HG02870 (cell line): Measurements from ENCODE around the gene DNAJB6.
A peak's percentile ranks its signal among the peaks of the same experiment; 100 is the strongest.

Experiments used
- ATAC-seq: cut with Tn5 transposase; IDR thresholded peaks from one replicate; pipeline ENCODE4 v1.9.1; 2021; ENCODE audit warnings: mild to moderate bottlenecking, moderate library complexity; ENCODE audit not compliant: unreplicated experiment

The DNAJB6 gene

DNA sequence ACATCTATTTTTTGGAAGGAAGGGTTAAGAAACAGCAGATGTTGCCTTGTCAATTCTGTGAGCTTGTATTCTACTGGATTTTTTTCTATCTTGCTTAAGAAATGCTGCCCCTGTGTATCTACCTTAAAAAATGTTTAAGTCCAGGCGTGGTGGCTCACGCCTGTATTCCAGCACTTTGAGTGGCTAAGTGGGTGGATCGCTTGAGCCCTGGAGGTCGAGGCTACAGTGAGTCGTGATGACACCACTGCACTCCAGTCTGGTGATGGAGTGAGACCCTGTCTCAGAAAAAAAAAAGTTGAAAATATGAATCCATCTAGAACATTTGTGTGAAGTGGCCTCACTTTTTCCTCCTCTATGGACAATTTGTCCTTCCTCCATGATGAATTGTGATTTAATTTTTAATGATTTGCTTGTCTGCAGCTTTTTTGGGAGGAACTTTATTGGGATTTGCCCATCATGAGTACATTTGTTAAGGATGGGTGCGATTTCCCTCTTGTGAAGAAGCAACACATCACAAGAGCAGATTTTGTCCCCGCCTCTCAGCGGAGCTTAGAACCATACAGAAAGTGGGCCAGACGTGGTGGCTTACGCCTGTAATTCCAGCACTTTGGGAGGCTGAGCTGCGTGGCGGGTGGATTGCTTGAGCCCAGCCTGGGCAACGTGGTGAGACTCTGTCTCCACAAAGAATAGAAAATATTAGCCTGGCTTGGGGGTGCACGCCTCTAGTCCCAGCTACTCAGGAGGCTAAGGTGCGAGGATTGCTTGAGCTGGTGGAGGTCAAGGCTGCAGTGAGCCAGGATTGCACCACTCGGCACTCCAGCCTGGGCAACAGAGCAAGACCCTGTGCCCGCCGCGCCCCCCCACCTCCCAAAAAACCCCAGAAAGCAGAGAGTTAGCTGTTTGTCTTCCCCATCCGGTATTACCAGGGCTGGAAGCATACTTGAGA lies 57.7 kb downstream of the DNAJB6 start:
- no peak for ATAC-seq

DNA sequence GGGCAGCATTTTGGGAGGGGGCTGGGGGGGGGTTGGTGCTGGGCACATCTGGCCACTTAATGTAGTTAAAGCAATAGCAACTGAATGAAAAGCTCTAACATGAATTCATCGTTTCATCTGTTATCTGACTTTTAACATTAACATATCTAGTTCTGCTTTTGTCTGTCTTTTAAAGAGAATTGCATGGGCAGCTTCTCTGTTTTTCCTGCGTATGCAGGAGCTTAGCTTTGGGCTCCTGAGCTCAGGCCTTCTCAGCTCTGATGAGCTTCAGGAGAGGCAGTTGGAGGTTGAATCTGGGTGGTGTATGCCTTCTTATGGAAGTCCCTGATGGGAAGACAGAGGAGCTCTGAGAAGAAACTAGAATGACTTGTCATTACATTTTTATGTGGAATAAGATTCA lies 58.4 kb downstream of the DNAJB6 start:
- no peak for ATAC-seq

DNA sequence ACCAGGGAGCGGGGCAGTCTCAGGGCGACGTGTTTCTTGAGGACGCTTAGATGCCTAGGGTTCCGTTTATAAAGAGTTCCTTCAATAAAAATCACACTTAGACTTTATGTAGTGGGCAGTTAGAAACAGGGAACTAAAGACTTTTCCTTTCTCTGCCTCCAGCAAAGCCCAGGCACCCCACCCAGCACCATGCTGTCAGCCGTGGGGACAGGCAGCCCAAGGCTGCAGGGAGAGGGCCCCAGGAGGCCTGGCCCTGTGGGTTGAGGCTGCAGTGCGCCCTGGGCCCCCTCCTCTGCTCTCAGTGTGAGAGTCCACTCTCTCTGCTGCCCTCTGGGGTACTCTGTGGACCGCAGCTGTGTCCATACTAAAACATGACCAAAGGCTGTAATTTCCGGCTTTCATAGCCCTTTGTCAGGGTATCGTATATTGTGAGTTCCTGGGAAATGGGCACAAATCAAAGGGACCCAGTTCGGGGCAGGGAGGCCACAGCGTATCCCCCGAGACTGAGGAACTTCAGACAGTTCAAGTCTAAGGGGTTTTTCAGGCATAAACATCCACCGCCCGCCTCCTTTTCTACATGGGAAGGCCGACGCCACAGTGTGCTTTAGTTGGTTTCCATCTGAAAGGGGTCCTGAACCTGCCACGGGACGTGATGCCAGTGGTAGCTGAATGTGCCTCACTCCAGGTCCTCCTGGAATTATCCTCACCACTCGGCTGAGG lies 59.7 kb downstream of the DNAJB6 start:
- ATAC-seq: no peak

DNA sequence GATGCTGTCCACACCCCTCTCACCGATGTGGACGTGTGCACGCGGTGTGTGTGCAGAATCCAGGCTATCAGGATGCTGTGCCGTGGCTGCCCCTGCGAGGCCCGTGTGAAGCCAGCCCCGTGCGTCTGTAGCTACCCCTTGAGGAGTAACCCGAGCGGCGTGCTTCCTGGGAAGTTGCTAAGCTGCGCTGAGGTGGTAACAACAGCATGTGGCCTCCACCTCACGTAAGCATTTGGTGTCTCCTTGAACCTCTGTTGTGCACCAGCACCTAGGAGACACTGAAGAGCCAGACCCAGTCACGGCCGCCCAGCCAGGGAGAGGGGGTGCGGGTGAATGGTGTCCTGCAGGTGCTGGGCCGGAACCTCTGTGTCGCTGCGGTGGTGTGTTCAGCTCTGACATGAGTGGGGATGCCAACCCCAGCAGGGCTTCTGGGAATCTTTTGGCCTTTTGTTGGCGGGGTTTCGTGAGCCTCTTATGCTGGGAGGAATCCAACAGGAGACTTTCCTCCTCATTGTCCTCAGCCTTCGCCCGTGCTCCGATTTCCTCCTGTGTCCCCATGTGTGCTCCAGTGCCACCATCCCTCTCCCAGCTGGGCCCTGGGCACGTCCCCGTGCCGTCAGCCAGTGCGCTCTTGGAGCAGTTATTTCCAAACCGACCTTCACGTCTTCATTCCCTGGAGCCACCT lies 60.4 kb downstream of the DNAJB6 start:
- no peak for ATAC-seq

- ATAC-seq: peak; percentile 54
Observed at GRCh38 chr7:157397731-157398691, 61.2 kb downstream of the DNAJB6 start.

DNA sequence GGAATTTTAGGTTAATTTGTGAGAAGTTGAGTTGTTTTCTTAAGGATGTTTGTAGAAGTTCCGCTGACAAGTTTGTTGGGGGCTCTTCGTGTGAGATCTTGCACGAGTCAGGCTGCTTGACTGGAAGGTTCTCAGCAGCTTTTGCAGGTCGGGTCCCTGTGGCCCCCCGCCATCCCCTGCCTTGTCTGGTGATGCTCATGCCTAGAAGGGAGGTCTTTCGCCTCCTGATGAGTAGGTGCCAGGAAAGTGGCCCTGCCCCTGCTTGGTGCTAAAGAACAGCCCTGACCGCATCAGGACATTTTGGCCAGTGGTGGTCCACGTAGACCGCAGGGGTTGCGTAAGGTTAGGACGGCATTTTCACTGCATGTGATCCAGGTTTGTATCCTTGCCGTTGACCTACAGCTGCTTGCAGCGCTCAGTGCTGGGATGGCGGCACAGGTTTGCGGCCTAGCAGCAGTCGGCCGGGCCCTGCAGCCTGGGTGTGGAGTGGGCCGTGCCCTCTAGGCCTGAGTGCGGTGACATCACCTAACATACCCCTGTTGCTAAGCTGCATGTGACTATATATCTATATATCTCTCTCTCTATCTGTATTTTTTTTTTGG lies 62.4 kb downstream of the DNAJB6 start:
- no peak for ATAC-seq

DNA sequence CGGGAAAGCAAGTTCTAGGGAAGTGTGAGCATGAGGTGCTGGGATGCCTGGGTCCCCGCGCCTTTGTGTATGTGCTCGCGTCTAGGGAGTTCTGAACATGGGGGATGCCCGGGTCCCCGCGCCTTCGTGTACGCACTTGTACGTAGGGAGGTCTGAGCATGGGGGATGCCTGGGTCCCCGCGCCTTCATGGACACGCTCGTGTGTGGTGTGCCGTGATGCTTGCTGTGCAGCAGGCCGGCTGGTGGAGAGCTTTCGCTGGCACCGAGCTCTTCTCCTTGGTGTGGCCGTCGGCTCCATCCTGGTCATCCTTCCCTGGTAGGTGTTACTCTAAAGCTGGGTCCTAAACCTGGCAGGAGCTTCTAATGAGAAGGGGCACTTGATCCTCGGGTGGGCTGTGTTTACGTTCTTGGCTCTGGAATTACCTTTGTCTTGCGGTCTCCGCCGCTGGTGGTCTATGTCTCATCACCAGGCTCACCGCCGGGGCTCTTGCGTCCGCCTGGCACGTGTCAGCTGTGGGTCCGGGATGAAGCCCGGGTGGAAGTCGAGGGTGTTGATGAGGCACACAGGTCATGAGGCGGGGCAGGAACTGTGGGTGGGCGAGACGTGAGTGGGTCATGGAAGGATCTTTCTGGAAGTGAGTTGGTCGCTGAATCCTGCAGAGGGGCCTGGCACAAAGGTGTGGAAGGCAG lies 63.5 kb downstream of the DNAJB6 start:
- no peak for ATAC-seq

GRCh38 chr7:157401567-157402387 lies 65.0 kb downstream of the DNAJB6 start:
- ATAC-seq: no peak

- no peak for ATAC-seq
Observed at GRCh38 chr7:157402388-157402703, 65.5 kb downstream of the DNAJB6 start.

DNA sequence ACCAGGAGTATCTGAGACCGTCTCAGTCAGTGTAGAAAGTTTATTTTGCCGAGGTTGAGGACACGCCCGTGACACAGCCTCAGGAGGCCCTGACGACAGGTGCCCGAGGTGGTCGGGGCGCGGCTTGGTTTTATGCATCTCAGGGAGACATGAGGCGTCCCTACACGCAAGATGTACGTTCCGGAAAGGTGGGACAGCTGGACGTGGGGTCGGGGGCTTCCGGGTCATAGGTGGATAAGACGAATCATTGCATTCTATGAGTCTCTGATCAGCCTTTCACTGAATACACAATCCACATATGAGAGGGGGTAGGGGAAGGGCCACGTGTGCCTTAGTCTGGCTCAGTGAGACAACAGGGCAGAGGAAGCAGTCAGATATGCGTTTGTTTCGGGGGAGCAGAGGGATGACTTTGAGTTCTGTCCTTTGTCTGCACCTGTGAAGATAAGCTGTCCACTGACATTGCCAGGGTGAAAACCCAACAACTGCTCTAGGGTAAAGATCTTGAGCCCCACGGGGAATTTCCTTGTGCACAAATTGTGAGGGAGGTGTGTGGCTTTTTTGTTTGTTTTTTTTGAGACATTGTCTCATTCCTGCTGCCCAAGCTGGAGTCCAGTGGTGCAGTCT lies 66.2 kb downstream of the DNAJB6 start:
- ATAC-seq: no peak

DNA sequence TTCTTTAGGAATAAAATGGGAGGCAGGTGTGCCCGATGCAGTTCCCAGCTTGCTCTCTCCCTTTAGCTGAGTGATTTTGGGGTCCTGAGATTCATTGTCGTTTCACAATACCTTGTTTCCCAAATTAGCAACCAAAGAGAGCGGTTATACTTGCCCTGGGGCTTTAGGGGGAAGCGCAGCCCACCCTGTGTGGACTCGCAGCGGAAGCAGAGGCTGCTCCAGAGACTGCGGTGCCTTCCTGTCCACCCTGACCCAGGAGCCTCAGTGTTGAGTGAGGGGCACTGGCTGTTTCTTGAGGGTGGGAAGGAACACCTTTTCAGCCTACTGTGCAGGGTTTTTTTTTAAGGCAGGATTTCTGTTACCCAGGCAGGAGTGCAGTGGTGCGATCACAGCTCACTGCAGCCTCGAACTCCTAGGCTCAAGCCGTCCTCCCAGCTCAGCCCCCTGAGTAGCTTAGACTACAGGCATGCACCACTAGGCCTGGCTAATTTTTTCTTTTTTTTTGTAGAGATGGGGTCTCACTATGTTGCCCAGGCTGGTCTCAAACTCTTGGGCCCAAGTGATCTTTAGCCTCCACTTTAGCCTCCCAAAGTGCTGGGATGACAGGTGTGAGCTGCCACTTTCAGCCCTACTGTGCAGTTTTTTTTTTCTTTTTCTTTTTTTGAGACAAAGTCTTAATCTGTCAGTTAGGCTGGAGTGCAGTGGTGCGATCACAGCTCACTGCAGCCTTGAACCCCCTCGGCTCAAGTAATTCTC lies 67.0 kb downstream of the DNAJB6 start:
- no peak for ATAC-seq

GRCh38 chr7:157404845-157405481 lies 68.2 kb downstream of the DNAJB6 start:
- no peak for ATAC-seq

DNA sequence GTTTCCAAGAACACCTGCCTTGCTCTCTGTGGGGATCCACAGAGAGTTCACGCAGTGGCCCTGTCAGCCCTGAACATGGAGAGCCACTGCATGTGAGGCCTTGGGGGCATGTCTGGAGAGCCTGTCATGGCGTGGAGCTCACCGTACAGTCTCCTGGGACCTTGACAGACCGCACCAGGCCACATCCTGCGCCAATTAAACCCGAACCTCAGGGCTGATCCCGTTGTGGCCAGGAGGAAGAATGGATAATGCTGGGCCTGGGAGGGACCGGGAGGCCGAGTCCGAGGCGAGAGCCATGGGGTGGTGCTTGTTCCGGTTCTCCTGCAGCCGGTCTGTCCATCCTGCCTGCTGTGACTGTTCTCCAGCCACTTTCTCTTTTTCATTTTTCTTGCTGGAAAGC lies 68.7 kb downstream of the DNAJB6 start:
- no peak for ATAC-seq

- no peak for ATAC-seq
Observed at GRCh38 chr7:157405914-157406810, 69.4 kb downstream of the DNAJB6 start.

- ATAC-seq: no peak
Observed at GRCh38 chr7:157406971-157407370, 70.2 kb downstream of the DNAJB6 start.
